Activated CD8-positive, alpha-beta memory T cell treated with anti-CD3 and anti-CD28 coated beads, Interleukin-2, amount 10 ng/mL, durations not matched to agents 7 days and 5 days (primary cell): Measurements from ENCODE around the gene RAB3A. TPM values are rescaled to one million over a fixed set of nuclear protein-coding genes. Genes with fewer than 3 reads are reported as not detected.
"Not testable (repeated sequence)": the region's sequence is repeated elsewhere in the genome, so short reads cannot be mapped to it uniquely, and the experiment has no call there.

ENCODE experiments used
- ATAC-seq: fragments of 150-1000 bp; cut with Tn5 transposase; one replicate; pipeline ENCODE4 v1.10.0; 2021; ENCODE audit warnings: moderate library complexity
- CTCF ChIA-PET: fragments of 350-600 bp; sonication (Branson Sonifier 250); formaldehyde crosslinking; loops from one replicate; lab custom pipeline; 2021; ENCODE audit warnings: antibody characterized with exemption; lab: Charles Lee
- DNase-seq: peaks from one replicate; pipeline ENCODE4 v3.0.0-alpha.2; 2020
- H3K27ac Mint-ChIP-seq: one replicate; pipeline ENCODE4 v1.8.0; 2021; ENCODE audit warnings: mild to moderate bottlenecking, mixed read lengths
- H3K27me3 Mint-ChIP-seq: one replicate; pipeline ENCODE4 v1.8.0; 2021; ENCODE audit warnings: mixed read lengths
- H3K36me3 Mint-ChIP-seq: one replicate; pipeline ENCODE4 v1.8.0; 2021; ENCODE audit warnings: mild to moderate bottlenecking, mixed read lengths
- H3K4me1 Mint-ChIP-seq: one replicate; pipeline ENCODE4 v1.8.0; 2021; ENCODE audit warnings: mixed read lengths
- H3K4me3 Mint-ChIP-seq: one replicate; pipeline ENCODE4 v1.8.0; 2021; ENCODE audit warnings: mild to moderate bottlenecking, moderate library complexity, mixed read lengths
- H3K9me3 Mint-ChIP-seq: one replicate; pipeline ENCODE4 v1.8.0; 2022; ENCODE audit warnings: low read depth, mixed read lengths
- total RNA-seq, 2 experiments: library from RNA; stranded (reverse); gene quantifications; one replicate each; pipeline ENCODE4 v1.2.3, GENCODE V29; 2021

RAB3A gene
- total RNA-seq, 2 experiments from 2014 or later = 3.5 to 3.7 TPM

- Mint-ChIP-seq H3K9me3 (no peaks in the 10 kb centered on the region), H3K27me3 (no peaks in the 10 kb centered on the region), H3K36me3 (no peaks in the 10 kb centered on the region), H3K4me1 (peaks cover 10% of the 10 kb centered on the region), H3K27ac (no peak overlapping the region), H3K4me3 (no peak overlapping the region)
- no peak for DNase-seq
- CTCF ChIA-PET = interaction anchor here (0.9 to 6.0 kb wide), 16 partner anchors 8 to 161 kb away, joined by 3 to 84 read pairs (median 5); partner anchors contain the start of genes ARRDC2 and PIK3R2
- ATAC-seq = no peak
Observed at GRCh38 chr19:18168673-18169381, 35.0 kb downstream of the RAB3A start.

GRCh38 chr19:18167975-18168645 lies 35.7 kb downstream of the RAB3A start:
- peak; percentile 95 for ATAC-seq
- Mint-ChIP-seq H3K27ac (no peak overlapping the region), H3K4me1 (peaks cover 7% of the 10 kb centered on the region), H3K4me3 (no peak overlapping the region), H3K36me3 (no peaks in the 10 kb centered on the region), H3K9me3 (no peaks in the 10 kb centered on the region), H3K27me3 (no peaks in the 10 kb centered on the region)
- peak; percentile 80 for DNase-seq
- CTCF ChIA-PET = interaction anchor here (0.6 to 6.0 kb wide), 24 partner anchors 9 to 165 kb away, joined by 3 to 84 read pairs (median 4); partner anchors contain the start of genes ARRDC2, IL12RB1, MPV17L2 and PIK3R2

GRCh38 chr19:18167011-18167410 lies 36.8 kb downstream of the RAB3A start:
- H3K36me3 Mint-ChIP-seq = no peaks in the 10 kb centered on the region
- DNase-seq = no peak
- CTCF ChIA-PET = interaction anchor here (1.0 to 6.0 kb wide), 4 partner anchors 15 to 105 kb away, joined by 3 to 84 read pairs (median 6); partner anchors contain the start of gene PIK3R2
- no peak overlapping the region for H3K27ac Mint-ChIP-seq
- H3K27me3 Mint-ChIP-seq = no peaks in the 10 kb centered on the region
- no peak overlapping the region for H3K4me3 Mint-ChIP-seq
- ATAC-seq = no peak
- H3K9me3 Mint-ChIP-seq = no peaks in the 10 kb centered on the region
- H3K4me1 Mint-ChIP-seq = peaks cover 3% of the 10 kb centered on the region

- DNase-seq (no peak), ATAC-seq (no peak)
- Mint-ChIP-seq H3K4me3 (no peak overlapping the region), H3K27me3 (no peaks in the 10 kb centered on the region), H3K9me3 (no peaks in the 10 kb centered on the region), H3K27ac (no peak overlapping the region), H3K4me1 (peaks cover 3% of the 10 kb centered on the region), H3K36me3 (no peaks in the 10 kb centered on the region)
- CTCF ChIA-PET = interaction anchor here (1.0 to 6.0 kb wide), 4 partner anchors 55 to 104 kb away, joined by 3 to 84 read pairs (median 4); no protein-coding TSS in a partner anchor
Observed at GRCh38 chr19:18165794-18166544, 37.9 kb downstream of the RAB3A start.

- H3K4me3 Mint-ChIP-seq = no peak overlapping the region
- no peak for DNase-seq
- H3K4me1 Mint-ChIP-seq = peaks cover 10% of the 10 kb centered on the region
- CTCF ChIA-PET = interaction anchor here (0.8 to 6.0 kb wide), 5 partner anchors 44 to 102 kb away, joined by 3 to 84 read pairs (median 3); no protein-coding TSS in a partner anchor
- no peaks in the 10 kb centered on the region for H3K36me3 Mint-ChIP-seq
- H3K27me3 Mint-ChIP-seq = no peaks in the 10 kb centered on the region
- H3K9me3 Mint-ChIP-seq = no peaks in the 10 kb centered on the region
- H3K27ac Mint-ChIP-seq = no peak overlapping the region
- no peak for ATAC-seq
Observed at GRCh38 chr19:18164072-18164471, 39.8 kb downstream of the RAB3A start.

- Mint-ChIP-seq H3K27ac (no peak overlapping the region), H3K36me3 (no peaks in the 10 kb centered on the region), H3K9me3 (no peaks in the 10 kb centered on the region), H3K27me3 (no peaks in the 10 kb centered on the region), H3K4me1 (peaks cover 7% of the 10 kb centered on the region), H3K4me3 (no peak overlapping the region)
- DNase-seq (no peak), ATAC-seq (no peak)
- CTCF ChIA-PET = interaction anchor here (0.9 to 4.2 kb wide), 12 partner anchors 10 to 229 kb away, joined by 3 to 36 read pairs (median 6); partner anchors contain the start of genes CCDC124, IFI30, IL12RB1 and MAST3
Observed at GRCh38 chr19:18161636-18162002, 42.2 kb downstream of the RAB3A start.

GRCh38 chr19:18160971-18161635 lies 42.7 kb downstream of the RAB3A start:
- Mint-ChIP-seq H3K27me3 (no peaks in the 10 kb centered on the region), H3K4me3 (peak overlapping the region; percentile 68), H3K4me1 (peaks cover 7% of the 10 kb centered on the region), H3K9me3 (no peaks in the 10 kb centered on the region), H3K36me3 (no peaks in the 10 kb centered on the region), H3K27ac (peak overlapping the region; percentile 55)
- ATAC-seq (peak; percentile 94), DNase-seq (peak; percentile 81)
- CTCF ChIA-PET = interaction anchor here (0.6 to 4.2 kb wide), 24 partner anchors 9 to 228 kb away, joined by 3 to 36 read pairs (median 4); partner anchors contain the start of genes CCDC124, IFI30, IL12RB1 and MAST3

- Mint-ChIP-seq H3K9me3 (no peaks in the 10 kb centered on the region), H3K27ac (peak overlapping the region; percentile 55), H3K4me1 (peaks cover 7% of the 10 kb centered on the region), H3K27me3 (no peaks in the 10 kb centered on the region), H3K4me3 (peak overlapping the region; percentile 68), H3K36me3 (no peaks in the 10 kb centered on the region)
- CTCF ChIA-PET = interaction anchor here (0.6 to 4.2 kb wide), 21 partner anchors 9 to 160 kb away, joined by 3 to 36 read pairs (median 5); partner anchors contain the start of genes IFI30, IL12RB1, MAST3 and PIK3R2
- DNase-seq = no peak
- ATAC-seq = no peak
Observed at GRCh38 chr19:18160493-18160970, 43.3 kb downstream of the RAB3A start.

GRCh38 chr19:18159810-18160209 lies 44.0 kb downstream of the RAB3A start:
- DNase-seq (no peak), ATAC-seq (no peak)
- Mint-ChIP-seq H3K27ac (peak overlapping the region; percentile 55), H3K36me3 (no peaks in the 10 kb centered on the region), H3K27me3 (no peaks in the 10 kb centered on the region), H3K4me3 (no peak overlapping the region), H3K9me3 (no peaks in the 10 kb centered on the region), H3K4me1 (peaks cover 7% of the 10 kb centered on the region)
- CTCF ChIA-PET = interaction anchor here (1.2 to 4.2 kb wide), 12 partner anchors 8 to 159 kb away, joined by 3 to 36 read pairs (median 6); partner anchors contain the start of genes IFI30, MAST3 and PIK3R2

- peaks cover 11% of the 10 kb centered on the region for H3K4me1 Mint-ChIP-seq
Observed at GRCh38 chr19:18159059-18159616, 44.7 kb downstream of the RAB3A start.

GRCh38 chr19:18158467-18158866 lies 45.4 kb downstream of the RAB3A start:
- Mint-ChIP-seq H3K27me3 (no peaks in the 10 kb centered on the region), H3K36me3 (no peaks in the 10 kb centered on the region), H3K9me3 (no peaks in the 10 kb centered on the region), H3K27ac (no peak overlapping the region), H3K4me3 (no peak overlapping the region), H3K4me1 (peaks cover 15% of the 10 kb centered on the region)
- ATAC-seq (no peak), DNase-seq (no peak)
- CTCF ChIA-PET = interaction anchor here (1.1 to 1.2 kb wide), 2 partner anchors 9 to 45 kb away, joined by 3 read pairs; no protein-coding TSS in a partner anchor

More at GRCh38 chr19:18159059-18159616, 44.7 kb downstream of the RAB3A start:
- not testable (repeated sequence) for H3K27me3 Mint-ChIP-seq, H3K4me3 Mint-ChIP-seq, H3K36me3 Mint-ChIP-seq, H3K27ac Mint-ChIP-seq, ATAC-seq, H3K9me3 Mint-ChIP-seq, DNase-seq
- CTCF ChIA-PET = interaction anchor here (4.2 kb wide), 1 partner anchor 47 kb away, joined by 36 read pairs; no protein-coding TSS in a partner anchor
